GM23338 (cell line): ENCODE results near the gene EXOC2. TPM values are rescaled to one million over a fixed set of nuclear protein-coding genes. Genes with fewer than 3 reads are reported as not detected.

Experiments
- ATAC-seq: fragments of 200-7000 bp; cut with Tn5 transposase; 3 replicates; pipeline ENCODE4 v1.9.1; 2020
- DNase-seq: peaks from one replicate; pipeline ENCODE4 v3.0.0-alpha.2; 2015; ENCODE audit warnings: low spot score
- H2AFZ ChIP-seq: fragments of 200-600 bp; sonication (generic); 2 replicates; pipeline ENCODE4 v1.8.0; 2016; ENCODE audit warnings: antibody characterized with exemption, mild to moderate bottlenecking, moderate library complexity
- H3F3A ChIP-seq: fragments of 200-600 bp; sonication (generic); replicated peaks from 2 replicates; pipeline ENCODE4 v1.8.0; 2017; ENCODE audit warnings: antibody characterized with exemption, mixed run types, low read depth
- H3K27ac ChIP-seq: fragments of 200-600 bp; sonication (generic); 2 replicates; pipeline ENCODE4 v1.6.1; 2016; ENCODE audit warnings: low read depth
- H3K27me3 ChIP-seq: fragments of 200-600 bp; sonication (generic); 2 replicates; pipeline ENCODE4 v1.8.0; 2016; ENCODE audit warnings: mild to moderate bottlenecking, mixed run types, moderate library complexity; ENCODE audit not compliant: insufficient read depth
- H3K36me3 ChIP-seq: fragments of 200-600 bp; sonication (generic); 2 replicates; pipeline ENCODE4 v1.8.0; 2016; ENCODE audit warnings: mild to moderate bottlenecking; ENCODE audit not compliant: insufficient read depth
- H3K4me1 ChIP-seq: fragments of 200-600 bp; sonication (generic); 2 replicates; pipeline ENCODE4 v1.8.0; 2016; ENCODE audit warnings: mild to moderate bottlenecking, moderate library complexity; ENCODE audit not compliant: insufficient read depth
- H3K4me2 ChIP-seq: fragments of 200-600 bp; sonication (generic); 2 replicates; pipeline ENCODE4 v1.7.1; 2017; ENCODE audit warnings: mixed run types
- H3K4me3 ChIP-seq: fragments of 200-600 bp; sonication (generic); 2 replicates; pipeline ENCODE4 v1.6.1; 2016; ENCODE audit warnings: mixed run types
- H3K79me2 ChIP-seq: fragments of 200-600 bp; sonication (generic); replicated peaks from 2 replicates; pipeline ENCODE4 v1.8.0; 2017; ENCODE audit warnings: mild to moderate bottlenecking; ENCODE audit not compliant: insufficient read depth
- H3K9me2 ChIP-seq: fragments of 200-600 bp; sonication (generic); 2 replicates; pipeline ENCODE4 v1.8.0; 2017; ENCODE audit not compliant: insufficient read depth
- H4K20me1 ChIP-seq: fragments of 200-600 bp; sonication (generic); replicated peaks from 2 replicates; pipeline ENCODE4 v1.8.0; 2017; ENCODE audit warnings: mild to moderate bottlenecking; ENCODE audit not compliant: insufficient read depth
- H3K27ac Mint-ChIP-seq: 2 replicates; pipeline ENCODE4 v1.8.0; 2020; ENCODE audit warnings: inconsistent platforms, mild to moderate bottlenecking, moderate library complexity, mixed read lengths
- H3K27me3 Mint-ChIP-seq: 3 replicates; pipeline ENCODE4 v1.8.0; 2022; ENCODE audit warnings: low read depth, mild to moderate bottlenecking, moderate library complexity, mixed read lengths, inconsistent platforms; ENCODE audit not compliant: insufficient read depth, poor library complexity
- H3K36me3 Mint-ChIP-seq: 3 replicates; pipeline ENCODE4 v1.8.0; 2021; ENCODE audit warnings: low read depth, mild to moderate bottlenecking, inconsistent platforms, moderate library complexity, mixed read lengths
- H3K4me1 Mint-ChIP-seq: 3 replicates; pipeline ENCODE4 v1.8.0; 2020; ENCODE audit warnings: mild to moderate bottlenecking, inconsistent platforms, mixed read lengths
- H3K4me3 Mint-ChIP-seq: 3 replicates; pipeline ENCODE4 v1.8.0; 2021; ENCODE audit warnings: moderate library complexity, mild to moderate bottlenecking, inconsistent platforms, mixed read lengths
- H3K9me3 Mint-ChIP-seq: 3 replicates; pipeline ENCODE4 v1.8.0; 2020; ENCODE audit warnings: moderate library complexity, mild to moderate bottlenecking, inconsistent platforms, mixed read lengths
- CTCF ChIP-seq, 2 experiments: fragments of 200-600 bp in 1 of 2; sonication (generic) in 1 of 2; conservative IDR thresholded peaks; 2 replicates each; pipeline versions ENCODE4 v1.5.1 to v1.6.1; 2016 to 2017; ENCODE audit warnings: antibody characterized with exemption in 2 of 2, low read depth in 2 of 2, mild to moderate bottlenecking in 2 of 2, moderate library complexity in 1 of 2
- EZH2phosphoT487 ChIP-seq: fragments of 200-600 bp; sonication (generic); IDR thresholded peaks from one replicate; pipeline ENCODE4 v1.8.1; 2018; ENCODE audit warnings: antibody characterized with exemption; ENCODE audit not compliant: unreplicated experiment
- JUNB ChIP-seq: IDR thresholded peaks from one replicate; pipeline ENCODE4 v1.6.1; 2016; ENCODE audit warnings: antibody characterized with exemption; ENCODE audit not compliant: unreplicated experiment
- NANOG ChIP-seq: IDR thresholded peaks from 2 replicates; pipeline ENCODE4 v1.6.1; 2016; ENCODE audit warnings: antibody characterized with exemption, borderline replicate concordance
- REST ChIP-seq: IDR thresholded peaks from one replicate; pipeline ENCODE4 v1.6.1; 2018; ENCODE audit warnings: antibody characterized with exemption; ENCODE audit not compliant: unreplicated experiment
- STAT1 ChIP-seq: IDR thresholded peaks from one replicate; pipeline ENCODE4 v1.6.1; 2016; ENCODE audit warnings: antibody characterized with exemption; ENCODE audit not compliant: unreplicated experiment
- ZNF114 ChIP-seq: fragments of 250-450 bp; sonication (Bioruptor Pico); IDR thresholded peaks from 2 replicates; pipeline ENCODE4 v1.5.0; 2020; ENCODE audit warnings: mild to moderate bottlenecking, moderate library complexity
- ZNF462 ChIP-seq: fragments of 250-450 bp; sonication (Bioruptor Pico); IDR thresholded peaks from 2 replicates; pipeline ENCODE4 v1.5.0; 2020; ENCODE audit warnings: mild to moderate bottlenecking, moderate library complexity
- polyA plus RNA-seq: library from polyadenylated mRNA; unstranded; fragments of >200 nt; fragmentation: Nextera tagmentation; extraction: Ambion mirVana; gene quantifications from 2 replicates; pipeline ENCODE4 v1.2.1, GENCODE V29; 2016
- total RNA-seq: library from RNA; depleted of rRNA; stranded (reverse); fragments of >200 nt; shearing (Covaris generic); gene quantifications from 2 replicates; pipeline ENCODE4 v1.2.3, GENCODE V29; 2014
- TF ChIP-seq, protein P1 (sequence below): IDR thresholded peaks from 2 replicates; pipeline ENCODE4 v1.6.1; 2016; ENCODE audit warnings: antibody characterized with exemption

EXOC2 gene
- total and polyA plus RNA-seq, 2 experiments from 2014 or later, result 28.7 to 93.6 TPM

- Mint-ChIP-seq H3K4me1 (peaks cover 2% of the 10 kb centered on the region; the same call in 1 of the 3 replicates), H3K4me3 (no peak overlapping the region), H3K9me3 (no peaks in the 10 kb centered on the region), H3K27me3 (no peaks in the 10 kb centered on the region), H3K36me3 (peaks cover 6% of the 10 kb centered on the region; the same call in 1 of the 3 replicates), H3K27ac (no peak overlapping the region)
- DNase-seq, result no peak
- no peak overlapping the region for H2AFZ ChIP-seq
- H3K79me2 ChIP-seq, result no peaks in the 10 kb centered on the region
- H3K9me2 ChIP-seq, result no peaks in the 10 kb centered on the region
- no peak for TF ChIP-seq STAT1
- no peak for TF ChIP-seq EZH2phosphoT487
- TF ChIP-seq JUNB, result no peak
- TF ChIP-seq ZNF114 (CRISPR knock-in tag), result no peak
- no peak for TF ChIP-seq ZNF462 (CRISPR knock-in tag)
- TF ChIP-seq, protein P1, sequence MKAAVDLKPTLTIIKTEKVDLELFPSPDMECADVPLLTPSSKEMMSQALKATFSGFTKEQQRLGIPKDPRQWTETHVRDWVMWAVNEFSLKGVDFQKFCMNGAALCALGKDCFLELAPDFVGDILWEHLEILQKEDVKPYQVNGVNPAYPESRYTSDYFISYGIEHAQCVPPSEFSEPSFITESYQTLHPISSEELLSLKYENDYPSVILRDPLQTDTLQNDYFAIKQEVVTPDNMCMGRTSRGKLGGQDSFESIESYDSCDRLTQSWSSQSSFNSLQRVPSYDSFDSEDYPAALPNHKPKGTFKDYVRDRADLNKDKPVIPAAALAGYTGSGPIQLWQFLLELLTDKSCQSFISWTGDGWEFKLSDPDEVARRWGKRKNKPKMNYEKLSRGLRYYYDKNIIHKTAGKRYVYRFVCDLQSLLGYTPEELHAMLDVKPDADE, result no peak
- TF ChIP-seq NANOG, result no peak
- no peak for TF ChIP-seq CTCF (conservative IDR thresholded peaks at IDR 0.05; ENCODE audit: low read depth in 2 of 2)
- TF ChIP-seq REST, result no peak
- ATAC-seq, result no peak
- H4K20me1 ChIP-seq, result peaks cover 5% of the 10 kb centered on the region; the same call in 1 of the 2 replicates
- H3K4me1 ChIP-seq, result no peaks in the 10 kb centered on the region
- no peak overlapping the region for H3K27ac ChIP-seq
- H3K4me3 ChIP-seq, result no peak overlapping the region
- no peak overlapping the region for H3K4me2 ChIP-seq
- no peaks in the 10 kb centered on the region for H3K36me3 ChIP-seq
- H3F3A ChIP-seq, result no peaks in the 10 kb centered on the region
- no peaks in the 10 kb centered on the region for H3K27me3 ChIP-seq
Measured at GRCh38 chr6:502761-503160, 190.2 kb downstream of the EXOC2 start.
